G401 (cell line): ENCODE data around the gene FAM161A. TPM values are rescaled to one million over a fixed set of nuclear protein-coding genes. Genes with fewer than 3 reads are reported as not detected.
A peak's percentile ranks its signal among the peaks of the same experiment; 100 is the strongest.

Experiments
- DNase-seq: peaks from one replicate; pipeline ENCODE4 v3.0.0-alpha.2; 2015; ENCODE audit warnings: low spot score
- in situ Hi-C: cut with HindIII; loops from 2 replicates; pipeline ENCODE4 v1.10.0; 2016; ENCODE audit warnings: low sequenced_read_pairs, mixed read lengths
- total RNA-seq: library from RNA; depleted of rRNA; stranded (reverse); fragments of >200 nt; shearing (Covaris generic); gene quantifications from 2 replicates; pipeline ENCODE4 v1.2.3, GENCODE V29; 2014; rRNA removed

The FAM161A gene
- total RNA-seq, 1 experiment from 2014 or later, result 11.2 TPM

DNA sequence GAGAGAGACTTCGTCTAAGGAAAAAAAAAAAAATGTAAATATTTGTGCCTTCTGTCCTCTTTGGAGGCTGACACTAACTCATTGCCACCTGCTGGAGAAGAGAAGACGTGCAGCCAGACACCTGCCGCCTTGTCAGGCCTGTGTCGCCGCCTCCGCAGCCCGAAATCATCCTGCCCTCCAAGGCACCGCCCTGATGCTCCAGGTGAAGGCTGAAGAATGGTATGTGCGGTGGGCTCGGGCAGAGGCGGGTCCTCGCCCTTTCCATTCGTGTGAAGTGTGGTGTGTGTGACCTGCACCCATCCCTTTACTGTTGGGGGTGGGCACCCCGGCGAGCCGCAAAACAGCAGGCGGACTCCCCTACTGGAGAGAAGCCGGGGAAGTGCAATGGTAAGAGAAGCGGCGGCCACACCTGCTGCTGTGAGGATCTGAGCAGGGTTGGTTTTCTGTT is 60.4 kb downstream of the FAM161A start:
- DNase-seq, result peak; percentile 36
- in situ Hi-C loops, result no loop called here

DNA sequence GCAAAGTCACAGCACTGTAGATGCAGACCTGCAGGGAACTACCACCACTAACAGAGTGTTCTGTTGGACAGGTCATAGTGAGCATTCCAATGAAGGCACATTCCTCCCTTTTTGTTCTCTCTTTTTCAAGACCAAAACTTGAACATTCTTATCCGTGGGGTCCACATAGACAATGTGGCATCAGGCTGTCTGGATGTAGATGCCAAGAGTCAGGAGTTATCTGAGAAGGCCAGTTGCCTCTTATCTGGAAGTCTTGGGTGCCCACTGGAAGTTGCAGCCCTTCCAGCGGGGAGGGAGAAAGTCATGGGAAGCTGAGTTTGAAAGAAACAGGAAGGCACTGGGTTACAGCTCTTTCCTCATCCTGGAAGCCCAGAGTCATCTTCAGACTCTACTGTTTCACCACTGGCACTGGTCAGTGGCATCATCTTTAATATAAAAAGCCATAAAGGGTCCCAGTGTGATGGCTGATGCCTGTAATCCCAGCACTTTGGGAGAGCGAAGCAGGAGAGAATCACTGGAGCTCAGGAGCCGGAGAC is 61.4 kb downstream of the FAM161A start:
- in situ Hi-C loops, result no loop called here
- no peak for DNase-seq

DNA sequence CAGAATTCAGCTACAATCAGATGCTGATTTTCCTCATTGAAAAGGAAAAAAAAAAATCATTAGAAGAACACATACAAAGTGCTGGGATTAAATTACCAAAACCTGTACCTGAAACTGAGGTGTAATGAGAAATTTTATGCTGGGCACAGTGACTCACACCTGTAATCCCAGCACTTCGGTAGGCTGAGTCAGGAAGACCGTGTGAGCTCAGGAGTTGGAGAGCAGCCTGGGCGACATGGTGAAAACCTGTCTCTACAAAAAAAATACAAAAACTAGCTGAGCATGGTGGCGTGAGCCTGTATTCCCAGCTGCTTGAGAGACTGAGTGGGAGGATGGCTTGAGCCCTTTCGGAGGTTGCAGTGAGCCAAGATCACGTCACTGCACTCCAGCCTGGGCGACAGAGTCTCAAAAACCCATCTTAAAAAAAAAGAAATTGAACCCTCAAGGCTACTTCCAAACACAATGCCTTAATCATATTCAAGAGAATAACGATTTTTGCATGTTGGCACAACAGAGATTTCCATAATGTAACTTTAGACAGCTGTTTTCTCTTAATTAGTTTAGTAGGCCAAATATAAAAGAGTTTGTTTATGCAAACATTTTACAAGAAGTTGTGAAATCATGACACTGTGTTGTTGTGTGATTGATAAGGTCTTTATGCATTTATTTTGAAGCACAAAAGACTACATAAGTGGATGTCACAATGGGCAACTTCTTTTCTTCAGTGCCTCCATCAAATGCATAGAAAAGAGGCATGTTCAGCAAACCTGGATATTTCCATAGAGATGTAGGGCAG is 63.9 kb downstream of the FAM161A start:
- in situ Hi-C loops, result no loop called here
- no peak for DNase-seq

DNA sequence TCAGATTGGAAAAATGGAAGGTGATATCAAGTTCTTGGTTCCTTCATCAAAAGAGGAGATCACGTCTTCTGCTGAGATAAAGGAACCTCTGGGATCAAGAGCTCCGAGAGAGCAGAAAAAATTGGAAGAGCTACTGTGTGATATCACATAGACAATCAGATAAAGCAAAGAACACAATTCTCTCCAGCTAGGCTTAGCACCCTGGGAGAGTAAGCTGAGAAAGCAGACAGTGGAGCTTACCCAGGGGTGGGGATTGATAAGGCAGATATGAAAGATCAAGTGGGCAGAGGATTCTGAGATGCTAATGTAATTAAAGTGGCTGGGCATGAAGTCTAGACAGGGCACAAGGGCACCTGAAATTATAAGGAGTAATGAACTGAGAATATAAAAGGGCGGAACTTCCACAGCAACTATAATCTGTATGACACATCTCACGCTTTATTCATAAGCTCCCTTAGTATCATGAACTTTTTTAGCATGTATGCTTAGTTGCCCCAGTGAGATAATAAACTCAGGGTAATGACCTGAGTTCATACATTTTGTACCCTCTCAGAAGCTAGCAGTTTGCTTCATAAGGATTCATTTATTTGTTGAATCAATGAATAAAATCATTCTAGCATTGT is 65.8 kb downstream of the FAM161A start:
- in situ Hi-C loops, result no loop called here

DNA sequence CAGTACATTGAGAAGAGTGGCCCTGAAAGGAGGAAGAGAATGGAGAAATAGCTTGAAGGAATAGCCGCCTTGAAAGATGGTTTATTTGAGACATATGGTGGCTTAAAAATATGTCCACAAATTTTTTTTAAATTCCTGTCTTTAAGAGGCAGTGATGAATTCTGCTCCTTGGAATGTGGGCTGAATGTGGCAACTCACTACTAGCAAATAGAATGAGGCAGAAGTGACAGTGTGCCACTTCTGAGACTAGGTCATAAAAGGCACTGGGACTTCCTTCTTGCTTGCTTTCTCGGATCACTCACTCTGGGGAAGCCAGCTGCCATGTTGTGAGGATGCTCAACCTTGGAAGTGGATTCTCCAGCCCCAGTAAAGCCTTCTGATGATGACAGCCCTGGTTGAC is 67.0 kb downstream of the FAM161A start:
- in situ Hi-C loops, result no loop called here
- DNase-seq, result no peak

More for the DNA sequence above, 65.8 kb downstream of the FAM161A start:
- DNase-seq, result no peak

DNA sequence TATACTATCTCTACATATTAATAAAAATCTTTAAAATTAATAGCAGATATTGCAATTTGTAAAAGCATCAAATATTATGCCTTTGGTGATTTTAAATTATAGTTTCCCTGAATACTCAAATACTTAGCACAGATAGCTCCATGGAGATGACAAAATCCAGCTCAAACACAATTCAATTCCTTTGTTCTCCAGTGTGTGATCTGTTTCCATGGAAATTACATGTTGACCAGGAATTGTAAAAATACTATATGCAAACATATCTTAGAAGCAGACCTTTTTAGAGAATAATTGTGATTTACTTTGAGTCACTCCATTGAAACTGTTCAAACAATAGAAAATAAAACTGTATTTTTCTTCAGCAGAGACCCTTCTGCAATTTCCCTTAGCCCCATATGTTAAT is 68.3 kb downstream of the FAM161A start:
- no peak for DNase-seq

DNA sequence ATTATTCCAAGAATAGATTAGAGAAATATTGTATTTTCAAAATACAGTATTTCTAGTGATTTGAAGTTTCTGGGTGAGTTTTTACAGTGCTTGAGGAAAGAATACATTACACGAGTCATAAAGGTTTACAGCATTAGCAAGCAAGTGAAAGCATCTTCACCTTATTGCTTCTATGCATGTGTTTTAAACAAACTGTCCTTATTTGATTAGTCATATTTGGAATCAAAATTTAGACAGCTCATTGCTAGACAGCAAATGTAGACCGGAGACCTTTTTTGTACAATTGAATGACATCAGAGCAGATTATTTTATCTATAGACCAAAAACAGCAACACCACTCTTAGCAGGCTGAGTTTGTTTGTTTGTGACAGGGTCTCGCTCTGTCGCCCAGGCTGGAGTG is 69.2 kb downstream of the FAM161A start:
- DNase-seq, result no peak
- in situ Hi-C loops, result no loop called here

More for the DNA sequence above, 68.3 kb downstream of the FAM161A start:
- in situ Hi-C loops, result no loop called here

DNA sequence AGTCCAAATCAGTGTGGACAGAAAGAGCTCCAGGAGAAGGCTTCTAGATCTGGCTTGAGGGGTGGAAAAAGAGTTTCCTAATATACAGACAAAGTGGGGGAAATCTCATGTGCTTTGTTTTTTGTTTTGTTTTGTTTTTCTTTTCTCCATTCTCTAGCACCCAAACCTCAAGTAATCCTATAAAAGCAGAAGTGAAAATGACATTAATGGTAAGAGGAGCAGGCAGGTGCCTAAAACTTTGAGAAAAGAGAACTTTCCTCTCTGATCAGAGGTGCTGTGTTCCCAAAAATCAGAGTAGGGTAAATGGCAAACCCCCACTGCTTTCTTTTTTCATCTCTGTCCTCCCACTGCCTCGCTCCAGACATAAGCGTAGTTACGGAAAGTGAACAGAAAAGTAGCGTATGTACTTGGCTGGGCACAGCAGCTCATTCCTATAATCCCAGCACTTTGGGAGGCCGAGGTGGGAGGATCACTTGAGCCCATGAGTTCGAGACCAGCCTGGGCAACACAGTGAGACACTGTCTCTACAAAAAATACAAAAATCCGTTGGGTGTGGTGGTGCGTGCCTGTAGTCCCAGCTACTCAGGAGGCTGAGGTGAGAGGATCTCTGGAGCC is 77.8 kb downstream of the FAM161A start:
- in situ Hi-C loops, result no loop called here
- DNase-seq, result no peak

Other genes starting within 250 kb of the FAM161A start
- gene CCT4, start 34.6 kb upstream of the FAM161A start, total RNA-seq, result 359 and 412 TPM in 2 replicates
- 56.9 and 57.2 TPM in 2 replicates for gene COMMD1, start 51.6 kb upstream of the FAM161A start, total RNA-seq